Measurements from ENCODE around the gene RRP36.

DNA sequence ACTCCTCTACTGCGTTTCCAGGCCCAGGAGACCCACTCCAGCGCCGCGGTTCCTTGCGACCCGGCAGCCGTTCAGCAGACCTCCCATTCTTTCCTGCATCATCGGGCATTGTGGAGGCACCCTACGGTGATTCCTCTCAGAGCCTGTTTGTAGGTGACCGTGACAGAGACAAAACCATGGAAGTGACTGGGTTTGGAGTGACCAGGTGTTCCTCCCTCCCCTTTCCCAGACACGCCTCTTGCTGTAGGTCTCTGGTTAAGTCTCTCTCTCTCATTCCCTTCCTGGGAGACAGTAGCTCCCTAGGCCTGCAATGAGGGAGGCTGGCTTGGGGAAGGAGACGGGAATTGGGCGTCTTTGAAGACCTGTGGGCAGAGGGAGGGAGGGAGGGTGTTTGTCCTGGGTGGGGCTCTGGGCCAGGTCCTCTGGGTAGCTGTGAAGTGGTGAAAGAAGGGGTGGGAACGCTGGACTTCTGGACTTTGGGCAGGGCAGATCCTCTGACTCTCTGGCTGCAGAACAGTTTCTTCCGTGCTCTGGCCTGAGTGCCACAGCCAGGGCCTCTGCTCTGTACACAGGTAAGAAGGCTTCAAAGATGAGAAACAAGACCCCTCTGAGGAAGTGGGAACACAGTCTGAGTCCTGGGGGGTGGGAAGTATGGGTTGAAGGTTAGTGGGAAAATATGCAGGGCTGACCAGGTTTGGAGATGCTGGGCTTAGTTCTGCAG, 38.8 kb downstream of the RRP36 start:
- no peak for TF ChIP-seq CTCF (IDR thresholded peaks at IDR 0.05; ENCODE audit: insufficient read depth, low read length, poor library complexity, severe bottlenecking)
- no peak for TF ChIP-seq EZH2phosphoT487 (conservative IDR thresholded peaks at IDR 0.05; ENCODE audit: low read length)
